SU-DHL-6 (cell line): ENCODE data around the gene OTUD6A.
"Not testable (repeated sequence)": the region's sequence is repeated elsewhere in the genome, so short reads cannot be mapped to it uniquely, and the experiment has no call there.

Experiments used
- H2AFZ ChIP-seq: fragments of 200-600 bp; sonication (generic); 2 replicates; pipeline ENCODE4 v1.6.1; 2014; ENCODE audit warnings: low read depth, mild to moderate bottlenecking, moderate library complexity, mixed read lengths, antibody characterized with exemption, low read length; ENCODE audit not compliant: severe bottlenecking
- H3F3A ChIP-seq: fragments of 200-600 bp; shearing (Covaris generic); 2 replicates; pipeline ENCODE4 v1.6.0; 2016; ENCODE audit warnings: antibody characterized with exemption, mild to moderate bottlenecking; ENCODE audit not compliant: insufficient read depth
- H3K27ac ChIP-seq: fragments of 200-600 bp; sonication (generic); 2 replicates; pipeline ENCODE4 v1.5.1; 2016; ENCODE audit warnings: low read depth, mild to moderate bottlenecking, low read length, moderate library complexity, mixed read lengths
- H3K27me3 ChIP-seq: fragments of 200-600 bp; sonication (generic), shearing (Covaris generic); 2 replicates; pipeline ENCODE4 v1.6.0; 2014; ENCODE audit warnings: mild to moderate bottlenecking, low read length
- H3K36me3 ChIP-seq: fragments of 200-600 bp; sonication (generic); 2 replicates; pipeline ENCODE4 v1.6.1; 2014; ENCODE audit warnings: mild to moderate bottlenecking, low read length, mixed read lengths
- H3K4me2 ChIP-seq: fragments of 300-600, 200-600 bp; shearing (Covaris generic), sonication (generic); 2 replicates; pipeline ENCODE4 v1.6.0; 2014; ENCODE audit warnings: low read length, low read depth, mild to moderate bottlenecking; ENCODE audit not compliant: poor library complexity, severe bottlenecking
- H3K4me3 ChIP-seq: fragments of 200-600 bp; sonication (generic); 2 replicates; pipeline ENCODE4 v1.5.1; 2014; ENCODE audit warnings: antibody characterized with exemption, low read length, mild to moderate bottlenecking, mixed read lengths; ENCODE audit not compliant: insufficient read depth, poor library complexity, severe bottlenecking
- H3K79me2 ChIP-seq: fragments of 200-600 bp; sonication (generic); 2 replicates; pipeline ENCODE4 v1.6.1; 2014; ENCODE audit warnings: mild to moderate bottlenecking, low read length, moderate library complexity; ENCODE audit not compliant: insufficient read depth
- H3K9ac ChIP-seq: fragments of 200-600 bp; sonication (generic); 2 replicates; pipeline ENCODE4 v1.7.0; 2014; ENCODE audit warnings: mild to moderate bottlenecking, low read length
- H3K9me2 ChIP-seq: fragments of 200-600 bp; sonication (generic); replicated peaks from 2 replicates; pipeline ENCODE4 v1.6.1; 2014; ENCODE audit warnings: low read length; ENCODE audit not compliant: insufficient read depth
- H3K9me3 ChIP-seq: fragments of 200-600 bp; sonication (generic); 2 replicates; pipeline ENCODE4 v1.6.1; 2014; ENCODE audit warnings: low read length, mixed read lengths; ENCODE audit not compliant: insufficient read depth
- H4K20me1 ChIP-seq: fragments of 200-600 bp; sonication (generic); 2 replicates; pipeline ENCODE4 v1.6.1; 2014; ENCODE audit warnings: low read depth, mild to moderate bottlenecking, antibody characterized with exemption, low read length, moderate library complexity, mixed read lengths
- EZH2phosphoT487 ChIP-seq: fragments of 200-600 bp; sonication (generic), shearing (Covaris generic); conservative IDR thresholded peaks from 2 replicates; pipeline ENCODE4 v1.6.1; 2018; ENCODE audit warnings: mild to moderate bottlenecking, antibody characterized with exemption, low read length, moderate library complexity, mixed read lengths
- TF ChIP-seq, protein P1 (sequence below): fragments of 200-600 bp; sonication (generic); IDR thresholded peaks from one replicate; pipeline ENCODE4 v1.5.1; 2017; ENCODE audit warnings: antibody characterized with exemption, mild to moderate bottlenecking, low read length, moderate library complexity; ENCODE audit not compliant: insufficient read depth, poor library complexity, severe bottlenecking

The OTUD6A gene

DNA sequence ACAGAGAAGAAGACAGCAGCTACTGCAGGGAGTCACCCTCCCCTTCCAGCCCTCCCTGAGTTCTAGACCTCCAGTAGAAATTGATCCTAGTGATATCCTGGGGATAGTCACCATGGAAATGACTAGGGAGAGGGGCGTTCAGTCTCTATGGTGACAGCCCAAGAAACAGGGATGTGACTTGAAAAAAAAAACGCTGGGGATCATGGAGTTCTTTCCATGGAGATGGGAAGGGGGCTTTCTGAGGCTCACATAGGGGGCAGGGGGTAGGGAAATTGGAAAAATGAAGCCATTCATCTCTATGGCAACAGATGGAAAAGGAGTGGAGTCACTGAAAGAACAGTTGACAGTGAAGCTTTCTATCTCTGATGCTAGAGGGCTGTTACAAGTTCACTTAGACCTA, 43.0 kb downstream of the OTUD6A start:
- H3K27me3 ChIP-seq, result no peaks in the 10 kb centered on the region
- H3K27ac ChIP-seq, result no peak overlapping the region
- H3F3A ChIP-seq, result no peaks in the 10 kb centered on the region
- no peaks in the 10 kb centered on the region for H3K9me3 ChIP-seq
- H3K9ac ChIP-seq, result no peak overlapping the region
- H3K4me2 ChIP-seq, result no peak overlapping the region
- H3K4me3 ChIP-seq, result no peak overlapping the region
- no peak overlapping the region for H2AFZ ChIP-seq
- no peaks in the 10 kb centered on the region for H3K9me2 ChIP-seq
- no peaks in the 10 kb centered on the region for H4K20me1 ChIP-seq
- no peaks in the 10 kb centered on the region for H3K36me3 ChIP-seq
- no peaks in the 10 kb centered on the region for H3K79me2 ChIP-seq
- TF ChIP-seq, protein P1, sequence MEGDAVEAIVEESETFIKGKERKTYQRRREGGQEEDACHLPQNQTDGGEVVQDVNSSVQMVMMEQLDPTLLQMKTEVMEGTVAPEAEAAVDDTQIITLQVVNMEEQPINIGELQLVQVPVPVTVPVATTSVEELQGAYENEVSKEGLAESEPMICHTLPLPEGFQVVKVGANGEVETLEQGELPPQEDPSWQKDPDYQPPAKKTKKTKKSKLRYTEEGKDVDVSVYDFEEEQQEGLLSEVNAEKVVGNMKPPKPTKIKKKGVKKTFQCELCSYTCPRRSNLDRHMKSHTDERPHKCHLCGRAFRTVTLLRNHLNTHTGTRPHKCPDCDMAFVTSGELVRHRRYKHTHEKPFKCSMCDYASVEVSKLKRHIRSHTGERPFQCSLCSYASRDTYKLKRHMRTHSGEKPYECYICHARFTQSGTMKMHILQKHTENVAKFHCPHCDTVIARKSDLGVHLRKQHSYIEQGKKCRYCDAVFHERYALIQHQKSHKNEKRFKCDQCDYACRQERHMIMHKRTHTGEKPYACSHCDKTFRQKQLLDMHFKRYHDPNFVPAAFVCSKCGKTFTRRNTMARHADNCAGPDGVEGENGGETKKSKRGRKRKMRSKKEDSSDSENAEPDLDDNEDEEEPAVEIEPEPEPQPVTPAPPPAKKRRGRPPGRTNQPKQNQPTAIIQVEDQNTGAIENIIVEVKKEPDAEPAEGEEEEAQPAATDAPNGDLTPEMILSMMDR, result no peak
- TF ChIP-seq EZH2phosphoT487, result no peak

DNA sequence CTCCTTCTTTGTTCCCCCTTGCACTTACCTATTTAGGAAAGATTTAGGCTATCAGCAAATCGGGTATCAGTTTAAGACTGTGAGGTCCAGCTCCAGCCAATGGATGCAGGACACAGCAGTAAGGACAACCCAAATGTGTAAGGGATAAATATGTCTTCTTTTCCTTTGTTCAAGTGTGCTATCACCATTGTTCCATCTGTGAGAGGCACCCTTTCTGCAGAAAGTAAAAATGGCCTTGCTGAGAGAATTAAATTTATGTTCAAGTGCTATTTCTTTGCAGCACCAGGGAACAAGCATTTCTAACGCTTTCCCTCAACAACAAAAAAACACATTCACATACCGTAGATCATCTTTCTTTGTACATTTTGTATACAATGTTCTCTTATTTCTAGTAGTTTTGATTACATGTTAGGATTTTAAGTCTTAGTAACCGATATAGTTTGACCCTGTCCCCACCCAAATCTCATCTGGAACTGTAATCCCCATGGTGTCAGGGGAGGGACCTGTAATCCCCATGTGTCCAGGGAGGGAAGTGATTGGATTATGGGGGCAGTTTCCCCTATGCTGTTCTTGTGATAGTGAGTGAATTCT, 49.3 kb downstream of the OTUD6A start:
- not testable (repeated sequence) for H3K9ac ChIP-seq, H3K9me3 ChIP-seq, H3K4me2 ChIP-seq, H3K4me3 ChIP-seq, H3K27ac ChIP-seq, H3K9me2 ChIP-seq, H3F3A ChIP-seq, H4K20me1 ChIP-seq, H3K79me2 ChIP-seq, H3K27me3 ChIP-seq, H3K36me3 ChIP-seq, H2AFZ ChIP-seq
